Psoas muscle (tissue), 8 donors: ENCODE results near the gene LHX6. TPM values are rescaled to one million over a fixed set of nuclear protein-coding genes. Genes with fewer than 3 reads are reported as not detected.

ENCODE experiments used
- ATAC-seq, 4 donors: fragments of 200-7000 bp; cut with Tn5 transposase; one replicate each; pipeline ENCODE4 v1.9.1; 2020; ENCODE audit warnings: moderate library complexity in 3 of 4, mild to moderate bottlenecking in 2 of 4
- DNase-seq, 2 donors: peaks; one replicate each; pipeline ENCODE4 v3.0.0-alpha.2; 2020
- H3K27ac ChIP-seq: fragments of 200-600 bp; one replicate; pipeline ENCODE4 v1.8.0; 2022
- H3K27me3 ChIP-seq, 3 donors: fragments of 200-600 bp in 1 of 3; one replicate each; pipeline versions ENCODE4 v1.6.1 to v1.8.0; 2013 to 2022; ENCODE audit warnings: low read length in 2 of 3, mild to moderate bottlenecking in 2 of 3, moderate library complexity in 1 of 3; ENCODE audit not compliant: insufficient read depth in 3 of 3
- H3K36me3 ChIP-seq, 2 donors: fragments of 200-600 bp in 1 of 2; one replicate each; pipeline versions ENCODE4 v1.6.1 to v1.8.0; 2013 to 2022; ENCODE audit warnings: low read depth in 1 of 2, mild to moderate bottlenecking in 1 of 2, moderate library complexity in 1 of 2; ENCODE audit not compliant: insufficient read depth in 1 of 2
- H3K4me1 ChIP-seq: fragments of 200-600 bp; one replicate; pipeline ENCODE4 v1.8.0; 2022
- H3K4me3 ChIP-seq: fragments of 200-600 bp; one replicate; pipeline ENCODE4 v1.8.0; 2022; ENCODE audit warnings: mild to moderate bottlenecking
- H3K9me3 ChIP-seq: fragments of 200-600 bp; one replicate; pipeline ENCODE4 v1.8.0; 2022
- CTCF ChIP-seq: fragments of 200-600 bp; IDR thresholded peaks from one replicate; pipeline ENCODE4 v1.8.0; 2022; ENCODE audit warnings: antibody characterized with exemption
- WGBS, 3 donors: extraction: QIAGEN DNeasy Blood & Tissue Kit; methylation state at CpG; one replicate each; pipeline versions ENCODE4 v1.1.6 to v1.1.7; 2013; 5-methylcytosine and 5-hydroxymethylcytosine counted together
- intact Hi-C, 2 donors: fragments of 100-400 bp; cut with DNase I; formaldehyde crosslinking; loops; one replicate each; pipeline versions ENCODE4 v1.11.0 to v1.14.2; 2022
- polyA plus RNA-seq, 3 donors: library from polyadenylated mRNA; stranded (reverse); fragments of 200-250 nt; gene quantifications; one replicate each; pipeline ENCODE4 v1.2.3, GENCODE V29; 2013
- total RNA-seq, 4 donors: library from RNA; stranded (reverse); fragmentation: NEBNext Ultra II Directional in 2 of 4; extraction: Animal tissue kit (Norgen Biotek cat#: 25700) in 2 of 4; gene quantifications; one replicate each; pipeline versions ENCODE4 v1.2.1 to v1.2.4, GENCODE V29; 2021 to 2023
- donor health status: healthy with polysubstance abuse.
- donor health status: DM: no; HTN: no; CAD: no; lungs with moderate emphysema.
- donor health status: Bipolar disorder and iron deficiency.
- donor health status: healthy.
- donor health status: DM: yes; HTN: yes; CAD: no.
- donor health status: DM: no; HTN: no; CAD: no.
- donor health status: DM: no; HTN: no; CAD: no.
- donor health status: DM: yes; HTN: yes; CAD: no.

Gene LHX6
- total and polyA plus RNA-seq, 7 donors, result 1.00 to 6.0 (median 2.4) TPM

- no peak for DNase-seq
- H3K36me3 ChIP-seq, result no peaks in the 10 kb centered on the region
- no peak overlapping the region for H3K4me3 ChIP-seq
- ATAC-seq, result no peak
- peaks cover 6% of the 10 kb centered on the region for H3K4me1 ChIP-seq
- peaks cover 0 to 61% (median 21%) of the 10 kb centered on the region in 3 donors for H3K27me3 ChIP-seq
- intact Hi-C loops, result loop anchor here in 1 of 2 donors (10.0 kb wide), 1 partner anchor 132 kb away; no protein-coding TSS in a partner anchor
- H3K9me3 ChIP-seq, result no peaks in the 10 kb centered on the region
- WGBS, 3 donors, result 83 to 85% (median 83%) methylated on average over 7 of the region's 7 CpGs
- no peak overlapping the region for H3K27ac ChIP-seq
- TF ChIP-seq CTCF, result no peak
Measured at GRCh38 chr9:122212473-122213004, 16.2 kb downstream of the LHX6 start.

- intact Hi-C loops, result no loop called here
- DNase-seq (no peak), ATAC-seq (no peak)
- no peak overlapping the region for H3K27ac ChIP-seq
- H3K4me3 ChIP-seq, result no peak overlapping the region
- H3K4me1 ChIP-seq, result peaks cover 6% of the 10 kb centered on the region
- H3K9me3 ChIP-seq, result no peaks in the 10 kb centered on the region
- WGBS, 3 donors, result 88 to 95% (median 94%) methylated on average over 11 to 12 of the region's 12 CpGs
- TF ChIP-seq CTCF, result no peak
- H3K27me3 ChIP-seq, result peaks cover 0 to 31% (median 9%) of the 10 kb centered on the region in 3 donors
- no peaks in the 10 kb centered on the region for H3K36me3 ChIP-seq
Measured at GRCh38 chr9:122209451-122209850, 19.3 kb downstream of the LHX6 start.

- intact Hi-C loops, result no loop called here
- DNase-seq, result no peak
- Histone ChIP-seq H3K9me3 (no peaks in the 10 kb centered on the region), H3K27ac (no peak overlapping the region), H3K36me3 (no peaks in the 10 kb centered on the region), H3K27me3 (peaks cover 0 to 7% (median 0%) of the 10 kb centered on the region in 3 donors), H3K4me3 (no peak overlapping the region), H3K4me1 (no peaks in the 10 kb centered on the region)
- WGBS, 3 donors, result 65 to 72% (median 66%) methylated on average over 9 of the region's 9 CpGs
- ATAC-seq, result no peak
- TF ChIP-seq CTCF, result no peak
Measured at GRCh38 chr9:122207096-122207495, 21.7 kb downstream of the LHX6 start.

GRCh38 chr9:122206118-122207046 is 22.4 kb downstream of the LHX6 start:
- intact Hi-C loops, result no loop called here
- no peaks in the 10 kb centered on the region for H3K9me3 ChIP-seq
- H3K27me3 ChIP-seq, result peaks cover 0 to under 1% (median 0%) of the 10 kb centered on the region in 3 donors
- WGBS, 3 donors, result 77 to 84% (median 78%) methylated on average over 9 of the region's 9 CpGs
- H3K4me3 ChIP-seq, result no peak overlapping the region
- no peak for ATAC-seq
- TF ChIP-seq CTCF, result no peak
- no peak for DNase-seq
- no peaks in the 10 kb centered on the region for H3K4me1 ChIP-seq
- H3K27ac ChIP-seq, result no peak overlapping the region
- H3K36me3 ChIP-seq, result no peaks in the 10 kb centered on the region
